ENCODE measurements around the gene PPP1R2B.
A peak's percentile ranks its signal among the peaks of the same experiment; 100 is the strongest.

The PPP1R2B gene

GRCh38 chr5:156865427-156865826 is 15.3 kb downstream of the PPP1R2B start:
- Histone ChIP-seq H3K36me3 (ENCODE audit: control insufficient read depth in 4 of 4, insufficient read depth in 4 of 4, low read length in 3 of 4) (no peaks in the 10 kb centered on the region), H3K4me3 (ENCODE audit: control insufficient read depth in 1 of 7, extremely low read depth in 1 of 7, insufficient read depth in 4 of 7, low read depth in 2 of 7, low read length in 6 of 7) (no peak overlapping the region), H3K4me1 (ENCODE audit: control extremely low read depth in 1 of 4, control insufficient read depth in 4 of 4, insufficient read depth in 4 of 4, low read length in 3 of 4) (no peaks in the 10 kb centered on the region), H3K9me3 (ENCODE audit: control extremely low read depth in 1 of 5, control insufficient read depth in 4 of 5, insufficient read depth in 2 of 5, low read depth in 1 of 5, low read length in 4 of 5) (no peaks in the 10 kb centered on the region), H3K27me3 (replicated peaks in 2 of 5; ENCODE audit: control insufficient read depth in 4 of 5, insufficient read depth in 5 of 5, low read length in 4 of 5) (peaks cover 0 to 2% (median 0%) of the 10 kb centered on the region in 5 experiments), H3K27ac (ENCODE audit: insufficient read depth in 1 of 2, low read depth in 1 of 2, low read length in 2 of 2, poor library complexity in 1 of 2, severe bottlenecking in 2 of 2) (no peak overlapping the region)
- ChIA-PET CTCF (interaction anchor here (0.6 kb wide), 1 partner anchor 132 kb away, joined by 3 read pairs; no protein-coding TSS in a partner anchor), POLR2A (no interaction called here)
- no peak for DNase-seq

GRCh38 chr5:156870498-156870839 is 20.4 kb downstream of the PPP1R2B start:
- WGBS (ENCODE audit: insufficient coverage) = 100% methylated on average over 1 of the region's 1 CpG
- peaks cover 0 to 6% (median 3%) of the 10 kb centered on the region in 5 experiments for H3K9me3 ChIP-seq (ENCODE audit: control extremely low read depth in 1 of 5, control insufficient read depth in 4 of 5, insufficient read depth in 2 of 5, low read depth in 1 of 5, low read length in 4 of 5)
- no peak for DNase-seq
- no peaks in the 10 kb centered on the region for H3K4me1 ChIP-seq (ENCODE audit: control extremely low read depth in 1 of 4, control insufficient read depth in 4 of 4, insufficient read depth in 4 of 4, low read length in 3 of 4)
- no peaks in the 10 kb centered on the region for H3K36me3 ChIP-seq (ENCODE audit: control insufficient read depth in 4 of 4, insufficient read depth in 4 of 4, low read length in 3 of 4)
- POLR2A ChIA-PET = no interaction called here
- H3K27me3 ChIP-seq (replicated peaks in 2 of 5; ENCODE audit: control insufficient read depth in 4 of 5, insufficient read depth in 5 of 5, low read length in 4 of 5) = peaks cover 0 to 2% (median 0%) of the 10 kb centered on the region in 5 experiments
- CTCF ChIA-PET = no interaction called here
- H3K4me3 ChIP-seq (ENCODE audit: control insufficient read depth in 1 of 7, extremely low read depth in 1 of 7, insufficient read depth in 4 of 7, low read depth in 2 of 7, low read length in 6 of 7) = no peak overlapping the region
- H3K27ac ChIP-seq (ENCODE audit: insufficient read depth in 1 of 2, low read depth in 1 of 2, low read length in 2 of 2, poor library complexity in 1 of 2, severe bottlenecking in 2 of 2) = no peak overlapping the region

GRCh38 chr5:156871212-156871611 is 21.1 kb downstream of the PPP1R2B start:
- WGBS (ENCODE audit: insufficient coverage) = 88% methylated on average over 1 of the region's 1 CpG
- no peak for DNase-seq
- CTCF ChIA-PET = no interaction called here

GRCh38 chr5:156879665-156880285 is 29.7 kb downstream of the PPP1R2B start:
- Histone ChIP-seq H3K4me3 (ENCODE audit: control insufficient read depth in 1 of 7, extremely low read depth in 1 of 7, insufficient read depth in 4 of 7, low read depth in 2 of 7, low read length in 6 of 7) (no peak overlapping the region), H3K4me1 (ENCODE audit: control extremely low read depth in 1 of 4, control insufficient read depth in 4 of 4, insufficient read depth in 4 of 4, low read length in 3 of 4) (no peaks in the 10 kb centered on the region), H3K27ac (ENCODE audit: insufficient read depth in 1 of 2, low read depth in 1 of 2, low read length in 2 of 2, poor library complexity in 1 of 2, severe bottlenecking in 2 of 2) (no peak overlapping the region), H3K36me3 (ENCODE audit: control insufficient read depth in 4 of 4, insufficient read depth in 4 of 4, low read length in 3 of 4) (no peaks in the 10 kb centered on the region), H3K27me3 (replicated peaks in 2 of 5; ENCODE audit: control insufficient read depth in 4 of 5, insufficient read depth in 5 of 5, low read length in 4 of 5) (no peaks in the 10 kb centered on the region), H3K9me3 (ENCODE audit: control extremely low read depth in 1 of 5, control insufficient read depth in 4 of 5, insufficient read depth in 2 of 5, low read depth in 1 of 5, low read length in 4 of 5) (no peaks in the 10 kb centered on the region)
- CTCF ChIA-PET = interaction anchor here (1.1 kb wide), 1 partner anchor 9 kb away, joined by 3 read pairs; no protein-coding TSS in a partner anchor
- 100% methylated on average over 1 of the region's 3 CpGs for WGBS (ENCODE audit: insufficient coverage)
- DNase-seq = no peak
- POLR2A ChIA-PET = no interaction called here

More at GRCh38 chr5:156871212-156871611, 21.1 kb downstream of the PPP1R2B start:
- Histone ChIP-seq H3K4me3 (ENCODE audit: control insufficient read depth in 1 of 7, extremely low read depth in 1 of 7, insufficient read depth in 4 of 7, low read depth in 2 of 7, low read length in 6 of 7) (no peak overlapping the region), H3K4me1 (ENCODE audit: control extremely low read depth in 1 of 4, control insufficient read depth in 4 of 4, insufficient read depth in 4 of 4, low read length in 3 of 4) (no peaks in the 10 kb centered on the region), H3K36me3 (ENCODE audit: control insufficient read depth in 4 of 4, insufficient read depth in 4 of 4, low read length in 3 of 4) (no peaks in the 10 kb centered on the region), H3K27ac (ENCODE audit: insufficient read depth in 1 of 2, low read depth in 1 of 2, low read length in 2 of 2, poor library complexity in 1 of 2, severe bottlenecking in 2 of 2) (no peak overlapping the region), H3K9me3 (ENCODE audit: control extremely low read depth in 1 of 5, control insufficient read depth in 4 of 5, insufficient read depth in 2 of 5, low read depth in 1 of 5, low read length in 4 of 5) (peaks cover 0 to 6% (median 3%) of the 10 kb centered on the region in 5 experiments), H3K27me3 (replicated peaks in 2 of 5; ENCODE audit: control insufficient read depth in 4 of 5, insufficient read depth in 5 of 5, low read length in 4 of 5) (peaks cover 0 to 2% (median 0%) of the 10 kb centered on the region in 5 experiments)
- POLR2A ChIA-PET = no interaction called here

GRCh38 chr5:156883316-156883875 is 33.3 kb downstream of the PPP1R2B start:
- no peak overlapping the region for H3K4me3 ChIP-seq (ENCODE audit: control insufficient read depth in 1 of 7, extremely low read depth in 1 of 7, insufficient read depth in 4 of 7, low read depth in 2 of 7, low read length in 6 of 7)
- no peaks in the 10 kb centered on the region for H3K9me3 ChIP-seq (ENCODE audit: control extremely low read depth in 1 of 5, control insufficient read depth in 4 of 5, insufficient read depth in 2 of 5, low read depth in 1 of 5, low read length in 4 of 5)
- ChIA-PET POLR2A (no interaction called here), CTCF (no interaction called here)
- DNase-seq = no peak
- peaks cover 0 to 3% (median 0%) of the 10 kb centered on the region in 5 experiments for H3K27me3 ChIP-seq (replicated peaks in 2 of 5; ENCODE audit: control insufficient read depth in 4 of 5, insufficient read depth in 5 of 5, low read length in 4 of 5)
- no peaks in the 10 kb centered on the region for H3K36me3 ChIP-seq (ENCODE audit: control insufficient read depth in 4 of 4, insufficient read depth in 4 of 4, low read length in 3 of 4)
- H3K4me1 ChIP-seq (ENCODE audit: control extremely low read depth in 1 of 4, control insufficient read depth in 4 of 4, insufficient read depth in 4 of 4, low read length in 3 of 4) = no peaks in the 10 kb centered on the region
- H3K27ac ChIP-seq (ENCODE audit: insufficient read depth in 1 of 2, low read depth in 1 of 2, low read length in 2 of 2, poor library complexity in 1 of 2, severe bottlenecking in 2 of 2) = no peak overlapping the region
- 48% methylated on average over 3 of the region's 3 CpGs for WGBS (ENCODE audit: insufficient coverage)

GRCh38 chr5:156888520-156888919 is 38.4 kb downstream of the PPP1R2B start:
- CTCF ChIA-PET = interaction anchor here (0.7 kb wide), 1 partner anchor 26 kb away, joined by 3 read pairs; no protein-coding TSS in a partner anchor
- H3K27ac ChIP-seq (ENCODE audit: insufficient read depth in 1 of 2, low read depth in 1 of 2, low read length in 2 of 2, poor library complexity in 1 of 2, severe bottlenecking in 2 of 2) = no peak overlapping the region
- DNase-seq = peak in 2 of 3 donors; percentile 23 to 43
- POLR2A ChIA-PET = no interaction called here
- H3K4me1 ChIP-seq (ENCODE audit: control extremely low read depth in 1 of 4, control insufficient read depth in 4 of 4, insufficient read depth in 4 of 4, low read length in 3 of 4) = no peaks in the 10 kb centered on the region
- no peak overlapping the region for H3K4me3 ChIP-seq (ENCODE audit: control insufficient read depth in 1 of 7, extremely low read depth in 1 of 7, insufficient read depth in 4 of 7, low read depth in 2 of 7, low read length in 6 of 7)
- peaks cover 0 to 6% (median 0%) of the 10 kb centered on the region in 5 experiments for H3K27me3 ChIP-seq (replicated peaks in 2 of 5; ENCODE audit: control insufficient read depth in 4 of 5, insufficient read depth in 5 of 5, low read length in 4 of 5)
- 83% methylated on average over 1 of the region's 2 CpGs for WGBS (ENCODE audit: insufficient coverage)
- H3K36me3 ChIP-seq (ENCODE audit: control insufficient read depth in 4 of 4, insufficient read depth in 4 of 4, low read length in 3 of 4) = no peaks in the 10 kb centered on the region
- H3K9me3 ChIP-seq (ENCODE audit: control extremely low read depth in 1 of 5, control insufficient read depth in 4 of 5, insufficient read depth in 2 of 5, low read depth in 1 of 5, low read length in 4 of 5) = no peaks in the 10 kb centered on the region

GRCh38 chr5:156892223-156892622 is 42.1 kb downstream of the PPP1R2B start:
- H3K27me3 ChIP-seq (replicated peaks in 2 of 5; ENCODE audit: control insufficient read depth in 4 of 5, insufficient read depth in 5 of 5, low read length in 4 of 5) = peaks cover 0 to 4% (median 0%) of the 10 kb centered on the region in 5 experiments
- H3K9me3 ChIP-seq (ENCODE audit: control extremely low read depth in 1 of 5, control insufficient read depth in 4 of 5, insufficient read depth in 2 of 5, low read depth in 1 of 5, low read length in 4 of 5) = no peaks in the 10 kb centered on the region
- no peak for DNase-seq
- POLR2A ChIA-PET = no interaction called here
- H3K4me1 ChIP-seq (ENCODE audit: control extremely low read depth in 1 of 4, control insufficient read depth in 4 of 4, insufficient read depth in 4 of 4, low read length in 3 of 4) = no peaks in the 10 kb centered on the region
- 93% methylated on average over 1 of the region's 1 CpG for WGBS (ENCODE audit: insufficient coverage)
- CTCF ChIA-PET = no interaction called here
- H3K36me3 ChIP-seq (ENCODE audit: control insufficient read depth in 4 of 4, insufficient read depth in 4 of 4, low read length in 3 of 4) = no peaks in the 10 kb centered on the region
- H3K4me3 ChIP-seq (ENCODE audit: control insufficient read depth in 1 of 7, extremely low read depth in 1 of 7, insufficient read depth in 4 of 7, low read depth in 2 of 7, low read length in 6 of 7) = no peak overlapping the region
- H3K27ac ChIP-seq (ENCODE audit: insufficient read depth in 1 of 2, low read depth in 1 of 2, low read length in 2 of 2, poor library complexity in 1 of 2, severe bottlenecking in 2 of 2) = no peak overlapping the region
